GM12891 (cell line): ENCODE data around the gene COL18A1.

Experiments
- PAX5 ChIP-seq: IDR thresholded peaks from 2 replicates; pipeline ENCODE4 v1.6.1; 2011; ENCODE audit warnings: low read length, moderate library complexity, mild to moderate bottlenecking; ENCODE audit not compliant: insufficient read depth, severe bottlenecking
- POLR2AphosphoS5 ChIP-seq: IDR thresholded peaks from 2 replicates; pipeline ENCODE4 v1.6.1; 2011; ENCODE audit warnings: low read depth, low read length, control low read depth

DNA sequence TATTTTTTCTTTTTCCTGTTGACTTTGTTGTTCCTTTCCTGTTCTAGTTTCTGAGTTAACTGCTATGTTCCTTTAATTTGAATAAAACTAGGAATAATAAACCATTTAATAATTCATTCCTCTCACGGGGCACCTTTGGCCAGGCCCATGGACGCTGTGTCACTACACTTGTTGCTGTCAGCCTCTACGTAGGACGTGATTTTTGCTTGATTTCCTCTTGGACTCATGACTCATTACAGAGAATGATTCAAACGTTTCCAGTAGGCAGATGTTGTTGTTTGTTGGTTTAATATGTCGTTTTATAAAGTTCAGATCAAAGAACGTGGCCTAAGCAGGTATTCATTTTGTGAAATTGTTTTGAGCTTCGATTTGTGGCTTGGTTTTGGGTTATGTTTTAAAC, 146.4 kb downstream of the COL18A1 start:
- TF ChIP-seq PAX5 (no peak), POLR2AphosphoS5 (no peak)
